ENCODE results near the gene SLC9C1.

- TF ChIP-seq GATA2 (IDR thresholded peaks at IDR 0.05; ENCODE audit: low read depth, low read length) (no peak), GATA3 (IDR thresholded peaks at IDR 0.05; ENCODE audit: low read depth, low read length) (no peak)
Measured at GRCh38 chr3:112096176-112096575, 197.8 kb downstream of the SLC9C1 start.

Data from SH-SY5Y (cell line).